Endothelial cell (in vitro differentiated cells): ENCODE data around the gene NINJ1. TPM values are rescaled to one million over a fixed set of nuclear protein-coding genes. Genes with fewer than 3 reads are reported as not detected.

ENCODE experiments used
- DNase-seq: peaks from one replicate; pipeline ENCODE4 v3.0.0; 2021; ENCODE audit warnings: low spot score
- H3K27ac Mint-ChIP-seq: one replicate; pipeline ENCODE4 v1.8.0; 2021; ENCODE audit warnings: mixed read lengths, inconsistent platforms; ENCODE audit not compliant: unreplicated experiment
- H3K27me3 Mint-ChIP-seq: one replicate; pipeline ENCODE4 v1.8.0; 2021; ENCODE audit warnings: mild to moderate bottlenecking, moderate library complexity, mixed read lengths, inconsistent platforms; ENCODE audit not compliant: unreplicated experiment
- H3K36me3 Mint-ChIP-seq: one replicate; pipeline ENCODE4 v1.8.0; 2021; ENCODE audit warnings: mild to moderate bottlenecking, low read depth, mixed read lengths, inconsistent platforms; ENCODE audit not compliant: unreplicated experiment
- H3K4me1 Mint-ChIP-seq: one replicate; pipeline ENCODE4 v1.8.0; 2021; ENCODE audit warnings: mild to moderate bottlenecking, mixed read lengths, inconsistent platforms; ENCODE audit not compliant: unreplicated experiment
- H3K4me3 Mint-ChIP-seq: one replicate; pipeline ENCODE4 v1.8.0; 2021; ENCODE audit warnings: mild to moderate bottlenecking, mixed read lengths, inconsistent platforms; ENCODE audit not compliant: unreplicated experiment
- H3K9me3 Mint-ChIP-seq: one replicate; pipeline ENCODE4 v1.8.0; 2021; ENCODE audit warnings: mixed read lengths, inconsistent platforms; ENCODE audit not compliant: unreplicated experiment
- CTCF ChIP-seq: fragments of 200-600 bp; sonication (generic); IDR thresholded peaks from one replicate; pipeline ENCODE4 v1.5.0; 2021; ENCODE audit warnings: antibody characterized with exemption; ENCODE audit not compliant: unreplicated experiment
- total RNA-seq: library from RNA; stranded (reverse); fragmentation: NEBNext Ultra II Directional; extraction: Animal tissue kit (Norgen Biotek cat#: 25700); gene quantifications from one replicate; pipeline ENCODE4 v1.2.1, GENCODE V29; 2021; ENCODE audit not compliant: unreplicated experiment

Gene NINJ1
- total RNA-seq, 1 donor from 2014 or later = 34.2 TPM

- H3K4me1 Mint-ChIP-seq = peaks cover 56% of the 10 kb centered on the region
- H3K36me3 Mint-ChIP-seq = peaks cover 3% of the 10 kb centered on the region
- H3K9me3 Mint-ChIP-seq = no peaks in the 10 kb centered on the region
- TF ChIP-seq CTCF = no peak
- H3K27me3 Mint-ChIP-seq = peaks cover 17% of the 10 kb centered on the region
- no peak for DNase-seq
- peak overlapping the region; percentile 48 for H3K27ac Mint-ChIP-seq
- no peak overlapping the region for H3K4me3 Mint-ChIP-seq
These were observed 4.2 kb downstream of the NINJ1 start for GRCh38 chr9:93129691-93130500.

GRCh38 chr9:93129286-93129685 is 4.8 kb downstream of the NINJ1 start:
- Mint-ChIP-seq H3K4me3 (no peak overlapping the region), H3K27ac (no peak overlapping the region), H3K36me3 (peaks cover 8% of the 10 kb centered on the region), H3K27me3 (peaks cover 15% of the 10 kb centered on the region), H3K9me3 (no peaks in the 10 kb centered on the region), H3K4me1 (peaks cover 52% of the 10 kb centered on the region)
- no peak for TF ChIP-seq CTCF
- DNase-seq = peak; percentile 42

- Mint-ChIP-seq H3K4me3 (no peak overlapping the region), H3K27ac (peak overlapping the region; percentile 65), H3K36me3 (peaks cover 8% of the 10 kb centered on the region), H3K9me3 (no peaks in the 10 kb centered on the region), H3K4me1 (peaks cover 52% of the 10 kb centered on the region), H3K27me3 (peaks cover 15% of the 10 kb centered on the region)
- TF ChIP-seq CTCF = no peak
- DNase-seq = no peak
These were observed 5.3 kb downstream of the NINJ1 start for GRCh38 chr9:93128715-93129224.

- peaks cover 15% of the 10 kb centered on the region for H3K27me3 Mint-ChIP-seq
- H3K4me1 Mint-ChIP-seq = peaks cover 51% of the 10 kb centered on the region
- H3K4me3 Mint-ChIP-seq = no peak overlapping the region
These were observed 5.9 kb downstream of the NINJ1 start for GRCh38 chr9:93128011-93128714.

More at GRCh38 chr9:93128011-93128714, 5.9 kb downstream of the NINJ1 start:
- Mint-ChIP-seq H3K9me3 (no peaks in the 10 kb centered on the region), H3K36me3 (peaks cover 8% of the 10 kb centered on the region), H3K27ac (peak overlapping the region; percentile 65)
- no peak for TF ChIP-seq CTCF
- no peak for DNase-seq
